ENCODE data around the gene HIRA. TPM values are rescaled to one million over a fixed set of nuclear protein-coding genes. Genes with fewer than 3 reads are reported as not detected.
A peak's percentile ranks its signal among the peaks of the same experiment; 100 is the strongest.

The HIRA gene
- total and polyA plus RNA-seq, 9 of the 15 experiments (the other 6 are each of a cell fraction or from before 2014, with no cell fraction given), result 0.96 to 132 (median 58.4) TPM

GRCh38 chr22:19431649-19432132 is at the start of gene HIRA (continued):
- TF ChIP-seq MYC (IDR thresholded peaks at IDR 0.05; ENCODE audit: low read depth, low read length) (peak; percentile 84), MYC (CRISPR knock-in tag; IDR thresholded peaks at IDR 0.05; ENCODE audit: borderline replicate concordance, low read depth) (no peak; the same call in 1 of the 2 replicates), RBFOX2 (IDR thresholded peaks at IDR 0.05; ENCODE audit: low read depth, low read length) (no peak), ZBTB34 (CRISPR knock-in tag; IDR thresholded peaks at IDR 0.05) (peak; percentile 75; the same call in 1 of the 2 replicates), SP2 (IDR thresholded peaks at IDR 0.05; ENCODE audit: extremely low read depth, low read depth, low read length, poor library complexity, severe bottlenecking) (peak; percentile 19), ZNF133 (CRISPR knock-in tag; IDR thresholded peaks at IDR 0.05) (0 out of 2 replicates have a peak, but pooled peaks have one; percentile 53), SMAD4 (CRISPR knock-in tag; conservative IDR thresholded peaks at IDR 0.05) (peak; percentile 77), ZNF696 (CRISPR knock-in tag; conservative IDR thresholded peaks at IDR 0.05) (0 out of 2 replicates have a peak, but pooled peaks have one; percentile 26), BHLHE40 (IDR thresholded peaks at IDR 0.05; ENCODE audit: low read length) (peak; percentile 81), KDM2B (CRISPR knock-in tag; IDR thresholded peaks at IDR 0.05) (peak; percentile 96; the same call in 1 of the 2 replicates), ZNF780A (CRISPR knock-in tag; IDR thresholded peaks at IDR 0.05) (no peak), EP300 (IDR thresholded peaks at IDR 0.05; ENCODE audit: low read length) (peak; percentile 70), TSC22D4 (tag; IDR thresholded peaks at IDR 0.05) (no peak), MAFG (tag; conservative IDR thresholded peaks at IDR 0.05) (no peak), CBX2 (IDR thresholded peaks at IDR 0.05; ENCODE audit: insufficient read depth, low read length, poor library complexity, severe bottlenecking) (no peak), BRD4 (IDR thresholded peaks at IDR 0.05) (no peak), E2F3 (CRISPR knock-in tag; IDR thresholded peaks at IDR 0.05) (peak; percentile 93), HCFC1 (IDR thresholded peaks at IDR 0.05; ENCODE audit: low read depth, low read length) (peak; percentile 96), CGGBP1 (CRISPR knock-in tag; IDR thresholded peaks at IDR 0.05) (peak; percentile 95), KLF13 (tag; IDR thresholded peaks at IDR 0.05; ENCODE audit: borderline replicate concordance, low read depth) (peak; percentile 89), ZNF764 (CRISPR knock-in tag; IDR thresholded peaks at IDR 0.05; ENCODE audit: low read depth) (peak; percentile 88), ZNF280B (CRISPR knock-in tag; IDR thresholded peaks at IDR 0.05) (peak; percentile 92; the same call in 1 of the 2 replicates), ZMIZ1 (IDR thresholded peaks at IDR 0.05; ENCODE audit: low read depth in 2 of 2, low read length in 2 of 2) (peak in 1 of 2 experiments; percentile 79; a peak in 1 of 4 replicates)
